ENCODE data around the gene MGA. TPM values are rescaled to one million over a fixed set of nuclear protein-coding genes. Genes with fewer than 3 reads are reported as not detected.

The MGA gene
- total and polyA plus RNA-seq, 2 experiments from 2014 or later: 13.2 to 14.8 TPM

GRCh38 chr15:41801850-41802455 is 141.7 kb downstream of the MGA start:
- H3K27ac ChIP-seq: peak overlapping the region; percentile 44
- no peak overlapping the region for H3K4me3 ChIP-seq
- peaks cover 22% of the 10 kb centered on the region for H3F3A ChIP-seq (ENCODE audit: insufficient read depth)
- no peaks in the 10 kb centered on the region for H3K36me3 ChIP-seq (ENCODE audit: low read depth)
- H3K27me3 ChIP-seq (replicated peaks; ENCODE audit: insufficient read depth): no peaks in the 10 kb centered on the region
- in situ Hi-C loops (cut with MboI): no loop called here
- peak; percentile 71 for DNase-seq
- H3K79me2 ChIP-seq (ENCODE audit: insufficient read depth): peaks cover 50% of the 10 kb centered on the region
- no peaks in the 10 kb centered on the region for H3K9me2 ChIP-seq (ENCODE audit: insufficient read depth)
- TF ChIP-seq EZH2 (IDR thresholded peaks at IDR 0.05; ENCODE audit: insufficient read depth, poor library complexity, severe bottlenecking): no peak
- TF ChIP-seq EZH2phosphoT487 (IDR thresholded peaks at IDR 0.05; ENCODE audit: insufficient read depth, low read depth): no peak
- peak overlapping the region; percentile 40 for H3K4me2 ChIP-seq (ENCODE audit: unreplicated experiment)
- H3K4me1 ChIP-seq (ENCODE audit: insufficient read depth): peaks cover 28% of the 10 kb centered on the region
- H2AFZ ChIP-seq: no peak overlapping the region
- H4K20me1 ChIP-seq (ENCODE audit: insufficient read depth): no peaks in the 10 kb centered on the region
- no peak overlapping the region for H3K9ac ChIP-seq
- 89 to 91% methylated on average over 3 of the region's 3 CpGs for WGBS, 2 experiments (ENCODE audit: low coverage in 1 of 2, low lambda C conversion rate in 2 of 2, missing lambda C conversion rate in 2 of 2)
- no peaks in the 10 kb centered on the region for H3K9me3 ChIP-seq (ENCODE audit: low read depth)

GRCh38 chr15:41804361-41804760 is 144.2 kb downstream of the MGA start:
- Histone ChIP-seq H3K79me2 (ENCODE audit: insufficient read depth) (peaks cover 32% of the 10 kb centered on the region), H3K9me3 (ENCODE audit: low read depth) (no peaks in the 10 kb centered on the region), H3K4me2 (ENCODE audit: unreplicated experiment) (no peak overlapping the region), H3K36me3 (ENCODE audit: low read depth) (no peaks in the 10 kb centered on the region), H3K4me1 (ENCODE audit: insufficient read depth) (peaks cover 20% of the 10 kb centered on the region), H3K9ac (no peak overlapping the region), H3K4me3 (no peak overlapping the region), H2AFZ (no peak overlapping the region), H4K20me1 (ENCODE audit: insufficient read depth) (no peaks in the 10 kb centered on the region), H3K9me2 (ENCODE audit: insufficient read depth) (no peaks in the 10 kb centered on the region), H3F3A (ENCODE audit: insufficient read depth) (peaks cover 17% of the 10 kb centered on the region), H3K27ac (no peak overlapping the region), H3K27me3 (replicated peaks; ENCODE audit: insufficient read depth) (no peaks in the 10 kb centered on the region)
- in situ Hi-C loops (cut with MboI): no loop called here
- 89 to 100% methylated on average over 2 of the region's 2 CpGs for WGBS, 2 experiments (ENCODE audit: low coverage in 1 of 2, low lambda C conversion rate in 2 of 2, missing lambda C conversion rate in 2 of 2)
- TF ChIP-seq EZH2phosphoT487 (IDR thresholded peaks at IDR 0.05; ENCODE audit: insufficient read depth, low read depth) (no peak), EZH2 (IDR thresholded peaks at IDR 0.05; ENCODE audit: insufficient read depth, poor library complexity, severe bottlenecking) (no peak)
- DNase-seq: no peak

GRCh38 chr15:41804916-41805666 is 144.9 kb downstream of the MGA start:
- H3K4me3 ChIP-seq: no peak overlapping the region
- no peak overlapping the region for H2AFZ ChIP-seq
- H3K9me3 ChIP-seq (ENCODE audit: low read depth): no peaks in the 10 kb centered on the region
- H3K4me1 ChIP-seq (ENCODE audit: insufficient read depth): peaks cover 19% of the 10 kb centered on the region
- H3K36me3 ChIP-seq (ENCODE audit: low read depth): no peaks in the 10 kb centered on the region
- H3K27ac ChIP-seq: no peak overlapping the region
- in situ Hi-C loops (cut with MboI): no loop called here
- H3K4me2 ChIP-seq (ENCODE audit: unreplicated experiment): no peak overlapping the region
- no peaks in the 10 kb centered on the region for H3K9me2 ChIP-seq (ENCODE audit: insufficient read depth)
- TF ChIP-seq EZH2 (IDR thresholded peaks at IDR 0.05; ENCODE audit: insufficient read depth, poor library complexity, severe bottlenecking) (no peak), EZH2phosphoT487 (IDR thresholded peaks at IDR 0.05; ENCODE audit: insufficient read depth, low read depth) (no peak)
- peaks cover 10% of the 10 kb centered on the region for H3F3A ChIP-seq (ENCODE audit: insufficient read depth)
- peaks cover 25% of the 10 kb centered on the region for H3K79me2 ChIP-seq (ENCODE audit: insufficient read depth)
- no peaks in the 10 kb centered on the region for H3K27me3 ChIP-seq (replicated peaks; ENCODE audit: insufficient read depth)
- 96 to 97% methylated on average over 8 of the region's 8 CpGs for whole genome bisulfite sequencing, 2 experiments (ENCODE audit: low coverage in 1 of 2, low lambda C conversion rate in 2 of 2, missing lambda C conversion rate in 2 of 2)
- H3K9ac ChIP-seq: no peak overlapping the region
- no peaks in the 10 kb centered on the region for H4K20me1 ChIP-seq (ENCODE audit: insufficient read depth)
- DNase-seq: no peak

GRCh38 chr15:41805711-41806110 is 145.5 kb downstream of the MGA start:
- no peak for DNase-seq
- H4K20me1 ChIP-seq (ENCODE audit: insufficient read depth): no peaks in the 10 kb centered on the region
- H3K4me1 ChIP-seq (ENCODE audit: insufficient read depth): peaks cover 19% of the 10 kb centered on the region
- WGBS, 2 experiments (ENCODE audit: low coverage in 1 of 2, low lambda C conversion rate in 2 of 2, missing lambda C conversion rate in 2 of 2): 82% methylated on average over 3 of the region's 3 CpGs
- no peaks in the 10 kb centered on the region for H3K9me3 ChIP-seq (ENCODE audit: low read depth)
- no peak overlapping the region for H3K4me3 ChIP-seq
- in situ Hi-C loops (cut with MboI): no loop called here
- H3K9ac ChIP-seq: no peak overlapping the region
- H3K36me3 ChIP-seq (ENCODE audit: low read depth): no peaks in the 10 kb centered on the region
- no peaks in the 10 kb centered on the region for H3K9me2 ChIP-seq (ENCODE audit: insufficient read depth)
- no peak overlapping the region for H3K4me2 ChIP-seq (ENCODE audit: unreplicated experiment)
- no peak overlapping the region for H3K27ac ChIP-seq
- H3K27me3 ChIP-seq (replicated peaks; ENCODE audit: insufficient read depth): no peaks in the 10 kb centered on the region
- H3F3A ChIP-seq (ENCODE audit: insufficient read depth): peaks cover 10% of the 10 kb centered on the region; the same call in 1 of the 2 replicates
- H3K79me2 ChIP-seq (ENCODE audit: insufficient read depth): peaks cover 25% of the 10 kb centered on the region
- H2AFZ ChIP-seq: no peak overlapping the region
- TF ChIP-seq EZH2phosphoT487 (IDR thresholded peaks at IDR 0.05; ENCODE audit: insufficient read depth, low read depth): no peak
